H1 (cell line): Measurements from ENCODE around the gene STAMBP. TPM values are rescaled to one million over a fixed set of nuclear protein-coding genes. Genes with fewer than 3 reads are reported as not detected.

ENCODE experiments used
- CTCF ChIA-PET: fragments of 300-600 bp; sonication (Branson Sonifier 250); formaldehyde crosslinking; loops from one replicate; lab custom pipeline; 2021; ENCODE audit not compliant: partially characterized antibody; lab: Charles Lee
- POLR2A ChIA-PET: fragments of 300-600 bp; sonication (Branson Sonifier 250); formaldehyde crosslinking; loops from one replicate; lab custom pipeline; 2021; ENCODE audit warnings: inconsistent platforms; ENCODE audit not compliant: partially characterized antibody; lab: Charles Lee
- DNase-seq, 2 experiments: peaks; one replicate each; pipeline versions ENCODE4 v3.0.0 to v3.0.0-alpha.2; 2010 to 2022; ENCODE audit warnings: low spot score in 2 of 2, low read depth in 1 of 2, mixed read lengths in 1 of 2
- FAIRE-seq: peaks from 2 replicates; lab custom pipeline; 2011; peaks lifted over from hg19 to GRCh38; lab: Jason Lieb, UNC
- H2AFZ ChIP-seq: 2 replicates; pipeline ENCODE4 v1.8.1; 2012; ENCODE audit warnings: low read length, inconsistent platforms
- H2AK5ac ChIP-seq: 2 replicates; pipeline ENCODE4 v1.6.1; 2013; ENCODE audit warnings: low read depth, low read length
- H2BK120ac ChIP-seq: replicated peaks from 2 replicates; pipeline ENCODE3; 2013; ENCODE audit warnings: low read depth, low read length, inconsistent platforms
- H2BK12ac ChIP-seq: 2 replicates; pipeline ENCODE4 v1.6.1; 2013; ENCODE audit warnings: low read depth, low read length
- H2BK15ac ChIP-seq: 2 replicates; pipeline ENCODE4 v1.6.1; 2013; ENCODE audit warnings: low read length
- H2BK20ac ChIP-seq: 2 replicates; pipeline ENCODE4 v1.6.1; 2013; ENCODE audit warnings: low read length
- H2BK5ac ChIP-seq: 2 replicates; pipeline ENCODE4 v1.6.1; 2013; ENCODE audit warnings: low read depth, low read length
- H3K14ac ChIP-seq: 2 replicates; pipeline ENCODE4 v1.6.1; 2013; ENCODE audit warnings: inconsistent platforms; ENCODE audit not compliant: insufficient read length
- H3K18ac ChIP-seq: 2 replicates; pipeline ENCODE4 v1.6.1; 2013; ENCODE audit warnings: low read length; ENCODE audit errors: extremely low read depth
- H3K23ac ChIP-seq: 2 replicates; pipeline ENCODE4 v1.6.1; 2013; ENCODE audit warnings: inconsistent platforms; ENCODE audit not compliant: insufficient read length
- H3K23me2 ChIP-seq: 2 replicates; pipeline ENCODE4 v1.6.1; 2013; ENCODE audit warnings: low read depth, low read length
- H3K27ac ChIP-seq: 2 replicates; pipeline ENCODE4 v1.6.1; 2011; ENCODE audit warnings: low read depth, low read length, inconsistent platforms
- H3K27me3 ChIP-seq, 4 experiments: replicated peaks in 1 of 4; 1 replicate in 1 of 4; 2 replicates in 3 of 4; pipeline versions ENCODE4 v1.6.1 to v1.8.1; 2011 to 2013; ENCODE audit warnings: low read length in 3 of 4, mild to moderate bottlenecking in 3 of 4, inconsistent platforms in 2 of 4, mixed read lengths in 2 of 4, moderate library complexity in 1 of 4; ENCODE audit not compliant: control insufficient read depth in 3 of 4, insufficient read depth in 3 of 4; ENCODE audit errors: extremely low read depth in 1 of 4
- H3K36me3 ChIP-seq, 4 experiments: 2 replicates each; pipeline versions ENCODE4 v1.6.1 to v1.8.1; 2011 to 2013; ENCODE audit warnings: mild to moderate bottlenecking in 4 of 4, low read length in 3 of 4, moderate library complexity in 2 of 4, control low read depth in 1 of 4, inconsistent platforms in 1 of 4; ENCODE audit not compliant: insufficient read depth in 4 of 4, control insufficient read depth in 2 of 4
- H3K4ac ChIP-seq: replicated peaks from 2 replicates; pipeline ENCODE3; 2013; ENCODE audit warnings: low read length, low read depth, mixed read lengths, inconsistent platforms; ENCODE audit not compliant: insufficient read length
- H3K4me1 ChIP-seq, 4 experiments: replicated peaks in 1 of 4; 1 replicate in 1 of 4; 2 replicates in 3 of 4; pipeline versions ENCODE4 v1.6.1 to v1.8.1; 2011 to 2013; ENCODE audit warnings: low read length in 3 of 4, inconsistent platforms in 2 of 4, mixed read lengths in 1 of 4; ENCODE audit not compliant: insufficient read depth in 4 of 4, control insufficient read depth in 3 of 4
- H3K4me2 ChIP-seq, 2 experiments: 2 replicates each; pipeline versions ENCODE4 v1.6.1 to v1.8.1; 2011 to 2013; ENCODE audit warnings: low read depth in 2 of 2, low read length in 2 of 2, control low read depth in 1 of 2, inconsistent platforms in 1 of 2, mild to moderate bottlenecking in 1 of 2; ENCODE audit not compliant: insufficient read depth in 1 of 2
- H3K4me3 ChIP-seq, 4 experiments: fragments of 200-600, 300-600 bp in 1 of 4; sonication (generic), shearing (Covaris generic), sonication (Bioruptor Twin) in 1 of 4; 2 replicates each; pipeline versions ENCODE4 v1.5.1 to v1.8.1; 2011 to 2016; ENCODE audit warnings: low read length in 4 of 4, low read depth in 3 of 4, control low read depth in 2 of 4, inconsistent platforms in 2 of 4, mild to moderate bottlenecking in 2 of 4, mixed read lengths in 1 of 4, moderate library complexity in 1 of 4; ENCODE audit not compliant: insufficient read depth in 2 of 4; ENCODE audit errors: extremely low read depth in 1 of 4
- H3K56ac ChIP-seq: replicated peaks from 2 replicates; pipeline ENCODE3; 2013; ENCODE audit warnings: low read depth, mild to moderate bottlenecking, mixed read lengths, low read length, inconsistent platforms; ENCODE audit not compliant: insufficient read length
- H3K79me1 ChIP-seq: 2 replicates; pipeline ENCODE4 v1.6.1; 2013; ENCODE audit warnings: low read depth, low read length, control low read depth
- H3K79me2 ChIP-seq, 2 experiments: 2 replicates each; pipeline versions ENCODE4 v1.6.1 to v1.8.1; 2012 to 2013; ENCODE audit warnings: low read length in 2 of 2, mild to moderate bottlenecking in 2 of 2, inconsistent platforms in 1 of 2; ENCODE audit not compliant: insufficient read depth in 2 of 2, control insufficient read depth in 1 of 2
- H3K9ac ChIP-seq, 4 experiments: replicated peaks in 1 of 4; 1 replicate in 1 of 4; 2 replicates in 3 of 4; pipeline versions ENCODE4 v1.6.1 to v1.8.1; 2011 to 2013; ENCODE audit warnings: low read depth in 3 of 4, low read length in 3 of 4, control low read depth in 2 of 4, mild to moderate bottlenecking in 2 of 4, moderate library complexity in 2 of 4, inconsistent platforms in 1 of 4; ENCODE audit errors: extremely low read depth in 1 of 4
- H3K9me3 ChIP-seq, 2 experiments: 2 replicates each; pipeline versions ENCODE4 v1.6.1 to v1.8.1; 2012 to 2013; ENCODE audit warnings: mild to moderate bottlenecking in 2 of 2, moderate library complexity in 2 of 2, control low read depth in 1 of 2, inconsistent platforms in 1 of 2, low read depth in 1 of 2, low read length in 1 of 2, mixed read lengths in 1 of 2; ENCODE audit not compliant: insufficient read depth in 2 of 2
- H4K20me1 ChIP-seq, 2 experiments: replicated peaks in 1 of 2; 2 replicates each; pipeline versions ENCODE3 to v1.8.1; 2011 to 2013; ENCODE audit warnings: inconsistent platforms in 2 of 2, low read length in 2 of 2, mild to moderate bottlenecking in 1 of 2; ENCODE audit not compliant: insufficient read depth in 2 of 2, control insufficient read depth in 1 of 2
- H4K5ac ChIP-seq: 2 replicates; pipeline ENCODE4 v1.6.1; 2013; ENCODE audit warnings: low read length, low read depth, mixed read lengths, inconsistent platforms; ENCODE audit not compliant: insufficient read length
- H4K8ac ChIP-seq: 2 replicates; pipeline ENCODE4 v1.8.0; 2013; ENCODE audit warnings: mild to moderate bottlenecking, moderate library complexity, low read length, inconsistent platforms; ENCODE audit not compliant: insufficient read depth; ENCODE audit errors: extremely low read depth
- H4K91ac ChIP-seq: replicated peaks from 2 replicates; pipeline ENCODE3; 2013; ENCODE audit warnings: low read length, mixed read lengths, inconsistent platforms; ENCODE audit not compliant: insufficient read length
- NANOG ChIP-seq: IDR thresholded peaks from 2 replicates; pipeline ENCODE4 v1.6.1; 2011; ENCODE audit warnings: low read length, low read depth, mild to moderate bottlenecking, inconsistent platforms; ENCODE audit not compliant: insufficient read depth, poor library complexity, severe bottlenecking
- WGBS, 2 experiments: shearing (Covaris generic) in 1 of 2; methylation state at CpG; one replicate each; pipeline versions ENCODE4 v1.1.6 to v1.1.7; 2013 to 2015; ENCODE audit warnings: low lambda C conversion rate in 2 of 2, mixed read lengths in 2 of 2, inconsistent platforms in 1 of 2, low coverage in 1 of 2, missing lambda C conversion rate in 1 of 2; ENCODE audit not compliant: insufficient replicate concordance in 2 of 2, insufficient coverage in 1 of 2, insufficient read length in 1 of 2; ENCODE audit errors: extremely low coverage in 1 of 2, missing lambda C conversion rate in 1 of 2; 5-methylcytosine and 5-hydroxymethylcytosine counted together
- polyA plus RNA-seq, 7 experiments: library from polyadenylated mRNA; depleted of rRNA in 3 of 7; stranded (reverse) in 5 of 7; unstranded in 2 of 7; fragments of >200 nt in 5 of 7; fragments of 200-250 nt in 2 of 7; gene quantifications; 1 replicate in 5 of 7; 2 replicates in 1 of 7; 4 replicates in 1 of 7; pipeline versions ENCODE4 v1.2.1 to v1.2.3, GENCODE V29; 2011 to 2013; ENCODE audit warnings: missing spikeins in 2 of 7, mixed read lengths in 2 of 7
- total RNA-seq: library from RNA; stranded (reverse); fragmentation: NEBNext Ultra II Directional; extraction: Animal tissue kit (Norgen Biotek cat#: 25700); gene quantifications from 2 replicates; pipeline ENCODE4 v1.2.1, GENCODE V29; 2021

The STAMBP gene
- total and polyA plus RNA-seq, 2 of the 8 experiments (the other 6 are each of a cell fraction or from before 2014, with no cell fraction given) = 35.8 to 49.7 TPM

- H3K4ac ChIP-seq = no peak overlapping the region
- H3K4me2 ChIP-seq = no peak overlapping the region
- POLR2A ChIA-PET = no interaction called here
- FAIRE-seq (no peak), DNase-seq (no peak)
- H4K20me1 ChIP-seq = no peaks in the 10 kb centered on the region
- CTCF ChIA-PET = interaction anchor here (1.8 to 3.7 kb wide), 2 partner anchors 11 to 29 kb away, joined by 9 to 24 read pairs; no protein-coding TSS in a partner anchor
- H3K14ac ChIP-seq = no peak overlapping the region
- H2BK15ac ChIP-seq = no peak overlapping the region
- no peak overlapping the region for H2BK5ac ChIP-seq
- H4K91ac ChIP-seq = no peak overlapping the region
- no peaks in the 10 kb centered on the region for H3K79me2 ChIP-seq
- H2BK12ac ChIP-seq = no peak overlapping the region
- no peak overlapping the region for H3K56ac ChIP-seq
- no peak overlapping the region for H4K8ac ChIP-seq
- no peaks in the 10 kb centered on the region for H3K23me2 ChIP-seq
- H2AK5ac ChIP-seq = no peak overlapping the region
- no peak overlapping the region for H3K27ac ChIP-seq
- WGBS, 2 experiments = 84% methylated on average over 7 of the region's 7 CpGs; no CpG with 5 or more reads in 1 of the 2 experiments
- no peak overlapping the region for H2BK20ac ChIP-seq
- no peak overlapping the region for H3K18ac ChIP-seq
- no peaks in the 10 kb centered on the region for H3K79me1 ChIP-seq
- no peak overlapping the region for H2AFZ ChIP-seq
- no peak overlapping the region for H4K5ac ChIP-seq
- no peak overlapping the region for H3K4me3 ChIP-seq
- TF ChIP-seq NANOG = no peak
- no peaks in the 10 kb centered on the region for H3K27me3 ChIP-seq
- no peak overlapping the region for H3K23ac ChIP-seq
- H3K9me3 ChIP-seq = no peaks in the 10 kb centered on the region
- H3K36me3 ChIP-seq = no peaks in the 10 kb centered on the region
- H3K4me1 ChIP-seq = peaks cover 3 to 8% (median 5%) of the 10 kb centered on the region in 4 experiments; a peak in 6 of 7 replicates
- H3K9ac ChIP-seq = no peak overlapping the region
- H2BK120ac ChIP-seq = no peak overlapping the region
Measured at GRCh38 chr2:73919596-73920228, 91.0 kb downstream of the STAMBP start.
